Endothelial cell of umbilical vein (primary cell): Measurements from ENCODE around the gene TBC1D10B. TPM values are rescaled to one million over a fixed set of nuclear protein-coding genes. Genes with fewer than 3 reads are reported as not detected.

Experiments used
- BruUV-seq: library from RNA; stranded (reverse); fragments of 400-500 nt; replicated peaks from 2 replicates; lab custom pipeline; 2021; lab: Mats Ljungman, UMichigan
- CTCF ChIA-PET: fragments of 300-600, 350-600 bp; sonication (Branson Sonifier 250); formaldehyde crosslinking; loops from one replicate; lab custom pipeline; 2021; ENCODE audit warnings: antibody characterized with exemption, inconsistent platforms; lab: Charles Lee
- POLR2A ChIA-PET: fragments of 300-600, 350-600 bp; sonication (Branson Sonifier 250); formaldehyde crosslinking; loops from one replicate; lab custom pipeline; 2021; ENCODE audit warnings: antibody characterized with exemption, inconsistent platforms; lab: Charles Lee
- DNase-seq: peaks from one replicate; pipeline ENCODE4 v3.0.0-alpha.2; 2011; ENCODE audit warnings: low read depth, low spot score
- FAIRE-seq: peaks from 2 replicates; lab custom pipeline; 2011; peaks lifted over from hg19 to GRCh38; lab: Jason Lieb, UNC
- H2AFZ ChIP-seq: 2 replicates; pipeline ENCODE4 v1.6.0; 2012; ENCODE audit warnings: low read depth, low read length, control low read depth, inconsistent platforms
- H3K27ac ChIP-seq: 2 replicates; pipeline ENCODE4 v1.5.1; 2011; ENCODE audit warnings: low read depth, mild to moderate bottlenecking, control low read depth, low read length, moderate library complexity; ENCODE audit not compliant: insufficient read depth
- H3K27me3 ChIP-seq, 2 experiments: 2 replicates each; pipeline versions ENCODE4 v1.6.0 to v1.6.1; 2011; ENCODE audit warnings: low read length in 2 of 2, mixed read lengths in 1 of 2; ENCODE audit not compliant: control insufficient read depth in 2 of 2, insufficient read depth in 2 of 2
- H3K36me3 ChIP-seq, 2 experiments: 2 replicates in 1 of 2; 3 replicates in 1 of 2; pipeline ENCODE4 v1.5.1; 2011; ENCODE audit warnings: low read length in 2 of 2, mild to moderate bottlenecking in 1 of 2, moderate library complexity in 1 of 2; ENCODE audit not compliant: control insufficient read depth in 2 of 2, insufficient read depth in 2 of 2; ENCODE audit errors: extremely low read depth in 1 of 2
- H3K4me1 ChIP-seq: 3 replicates; pipeline ENCODE4 v1.5.1; 2011; ENCODE audit warnings: mild to moderate bottlenecking, low read length; ENCODE audit not compliant: control insufficient read depth, insufficient read depth; ENCODE audit errors: extremely low read depth
- H3K4me2 ChIP-seq: 2 replicates; pipeline ENCODE4 v1.6.1; 2011; ENCODE audit warnings: low read length, control low read depth, mixed read lengths; ENCODE audit not compliant: insufficient read depth
- H3K4me3 ChIP-seq, 3 experiments: fragments of 200-600 bp in 1 of 3; sonication (generic), shearing (Covaris generic) in 1 of 3; replicated peaks in 1 of 3; 2 replicates each; pipeline ENCODE4 v1.5.1; 2011 to 2016; ENCODE audit warnings: control low read depth in 3 of 3, low read length in 3 of 3, mild to moderate bottlenecking in 2 of 3, inconsistent platforms in 1 of 3, low read depth in 1 of 3, moderate library complexity in 1 of 3; ENCODE audit not compliant: insufficient read depth in 1 of 3
- H3K79me2 ChIP-seq: 2 replicates; pipeline ENCODE4 v1.6.0; 2012; ENCODE audit warnings: low read length, inconsistent platforms; ENCODE audit not compliant: control insufficient read depth, insufficient read depth
- H3K9ac ChIP-seq: replicated peaks from 2 replicates; pipeline ENCODE3; 2011; ENCODE audit warnings: low read length, control low read depth; ENCODE audit not compliant: insufficient read depth; ENCODE audit errors: extremely low read depth
- H3K9me1 ChIP-seq: replicated peaks from 3 replicates; pipeline ENCODE4 v1.6.0; 2011; ENCODE audit warnings: mild to moderate bottlenecking, low read length; ENCODE audit not compliant: control insufficient read depth, insufficient read depth; ENCODE audit errors: extremely low read depth
- H3K9me3 ChIP-seq: replicated peaks from 2 replicates; pipeline ENCODE4 v1.5.1; 2012; ENCODE audit warnings: low read length, inconsistent platforms; ENCODE audit not compliant: control insufficient read depth, insufficient read depth
- H4K20me1 ChIP-seq: replicated peaks from 2 replicates; pipeline ENCODE3; 2011; ENCODE audit warnings: mild to moderate bottlenecking, low read length; ENCODE audit not compliant: control insufficient read depth, insufficient read depth; ENCODE audit errors: extremely low read depth
- EZH2 ChIP-seq: IDR thresholded peaks from 2 replicates; pipeline ENCODE4 v1.6.1; 2012; ENCODE audit warnings: borderline replicate concordance, low read depth, mild to moderate bottlenecking, moderate library complexity, low read length, inconsistent platforms; ENCODE audit not compliant: severe bottlenecking
- FOS ChIP-seq: IDR thresholded peaks from 2 replicates; pipeline ENCODE4 v1.6.1; 2011; ENCODE audit warnings: mild to moderate bottlenecking, low read length, moderate library complexity, borderline replicate concordance; ENCODE audit not compliant: insufficient read depth
- GATA2 ChIP-seq: IDR thresholded peaks from 2 replicates; pipeline ENCODE4 v1.7.0; 2011; ENCODE audit warnings: low read depth, mild to moderate bottlenecking, moderate library complexity, mixed read lengths, low read length; ENCODE audit not compliant: insufficient read length, insufficient read depth
- JUN ChIP-seq: IDR thresholded peaks from 2 replicates; pipeline ENCODE4 v1.6.1; 2011; ENCODE audit warnings: borderline replicate concordance, low read depth; ENCODE audit not compliant: insufficient read length, insufficient read depth
- MYC ChIP-seq: IDR thresholded peaks from one replicate; pipeline ENCODE4 v1.6.1; 2011; ENCODE audit warnings: mild to moderate bottlenecking, low read depth, low read length
- POLR2A ChIP-seq: IDR thresholded peaks from 2 replicates; pipeline ENCODE4 v1.6.1; 2012; ENCODE audit warnings: low read depth, mild to moderate bottlenecking, control low read depth, low read length
- dilution Hi-C: fragments of 300-500 bp; cut with MboI; formaldehyde crosslinking; loops from one replicate; pipeline ENCODE4 v1.15.0; 2019; ENCODE audit warnings: low sequenced_read_pairs; ENCODE audit not compliant: extremely low pct_ligation_motif_present
- intact Hi-C: fragments of 100-400 bp; cut with micrococcal nuclease; formaldehyde crosslinking; loops from one replicate; pipeline ENCODE4 v1.10.0; 2022
- polyA plus RNA-seq, 4 experiments: library from polyadenylated mRNA; depleted of rRNA in 3 of 4; stranded (reverse) in 3 of 4; unstranded in 1 of 4; fragments of >200 nt; gene quantifications; 2 replicates each; pipeline versions ENCODE4 v1.2.1 to v1.2.3, GENCODE V29; 2011 to 2012; ENCODE audit warnings: missing spikeins in 1 of 4
- total RNA-seq: library from RNA; stranded (reverse); gene quantifications from 2 replicates; pipeline ENCODE4 v1.2.3, GENCODE V29; 2021
- TF ChIP-seq, protein P1 (sequence below): IDR thresholded peaks from 2 replicates; pipeline ENCODE4 v1.6.1; 2011; ENCODE audit not compliant: insufficient read depth, insufficient read length
- TF ChIP-seq, protein P2 (sequence below), 2 donors: IDR thresholded peaks; 1 replicate in 1 of 2; 2 replicates in 1 of 2; pipeline ENCODE4 v1.5.1; 2011; ENCODE audit warnings: low read length in 2 of 2, mild to moderate bottlenecking in 2 of 2, moderate library complexity in 2 of 2, control low read depth in 1 of 2, inconsistent platforms in 1 of 2, low read depth in 1 of 2; ENCODE audit not compliant: insufficient read depth in 1 of 2; ENCODE audit errors: extremely low read depth in 1 of 2

The TBC1D10B gene
- total and polyA plus RNA-seq, 2 donors (not counting 3 experiments of a cell fraction or from before 2014, with no cell fraction given), result 37.0 to 63.0 TPM

DNA sequence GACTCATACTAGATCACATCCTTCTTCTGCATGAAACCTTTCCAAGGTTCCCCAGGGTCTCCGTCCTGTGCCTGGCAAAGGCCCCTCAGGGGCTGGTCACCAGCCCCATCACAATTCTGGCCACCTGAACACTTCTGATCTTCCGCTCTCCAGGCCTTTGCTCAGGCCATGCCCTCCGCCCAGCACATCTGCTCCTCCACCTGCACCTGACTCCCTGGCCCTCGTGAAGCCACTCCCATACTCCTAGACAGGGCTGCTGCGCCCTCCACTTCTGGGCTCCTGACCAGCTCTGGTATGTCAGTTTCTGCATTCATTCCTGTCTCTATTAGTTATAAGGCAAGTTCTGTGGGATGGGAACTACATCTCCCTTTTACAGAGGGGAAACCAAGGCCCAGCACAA, 2.4 kb upstream of the TBC1D10B start:
- ChIA-PET CTCF (no interaction called here), POLR2A (no interaction called here)
- Histone ChIP-seq H3K9me1 (no peaks in the 10 kb centered on the region), H3K79me2 (peaks cover 22% of the 10 kb centered on the region), H3K9me3 (no peaks in the 10 kb centered on the region), H2AFZ (no peak overlapping the region), H3K27me3 (no peaks in the 10 kb centered on the region), H3K27ac (no peak overlapping the region), H3K36me3 (no peaks in the 10 kb centered on the region), H3K4me2 (no peak overlapping the region), H4K20me1 (no peaks in the 10 kb centered on the region), H3K4me3 (no peak overlapping the region), H3K9ac (no peak overlapping the region), H3K4me1 (peaks cover 21% of the 10 kb centered on the region)
- TF ChIP-seq GATA2 (no peak), JUN (no peak), EZH2 (no peak), POLR2A (no peak)
- TF ChIP-seq, protein P1, sequence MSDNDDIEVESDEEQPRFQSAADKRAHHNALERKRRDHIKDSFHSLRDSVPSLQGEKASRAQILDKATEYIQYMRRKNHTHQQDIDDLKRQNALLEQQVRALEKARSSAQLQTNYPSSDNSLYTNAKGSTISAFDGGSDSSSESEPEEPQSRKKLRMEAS, result no peak
- dilution Hi-C loops (no loop called here), intact Hi-C loops (no loop called here)
- DNase-seq (no peak), FAIRE-seq (no peak)
- no TSS peak for BruUV-seq

DNA sequence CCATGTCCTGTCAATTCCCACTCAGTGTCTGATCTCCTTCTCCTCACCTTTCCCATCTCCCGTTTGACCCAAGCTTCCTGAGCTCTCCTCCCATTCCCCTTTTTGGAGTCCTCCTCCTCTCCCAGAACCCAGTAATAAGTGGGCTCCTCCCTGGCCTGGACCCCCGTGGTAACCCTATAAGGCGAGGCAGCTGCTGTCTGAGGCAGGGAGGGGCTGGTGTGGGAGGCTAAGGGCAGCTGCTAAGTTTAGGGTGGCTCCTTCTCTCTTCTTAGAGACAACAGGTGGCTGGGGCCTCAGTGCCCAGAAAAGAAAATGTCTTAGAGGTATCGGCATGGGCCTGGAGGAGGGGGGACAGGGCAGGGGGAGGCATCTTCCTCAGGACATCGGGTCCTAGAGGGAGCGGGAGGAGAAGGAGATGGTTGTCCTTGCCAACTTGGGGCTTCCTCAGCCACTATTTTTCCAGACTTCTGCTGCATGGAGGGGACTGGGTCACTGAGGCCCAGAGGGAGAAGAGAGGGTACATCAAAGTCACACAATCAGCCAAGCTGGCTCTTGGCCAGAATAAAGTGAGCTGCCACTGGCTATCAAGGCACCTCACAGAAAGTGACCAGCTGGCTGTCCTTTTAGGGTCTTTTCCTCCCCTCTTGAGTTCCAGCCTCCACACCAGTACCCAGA, 1.9 kb upstream of the TBC1D10B start:
- TF ChIP-seq POLR2A (no peak), MYC (no peak), FOS (no peak), GATA2 (no peak)
- TF ChIP-seq, protein P2, sequence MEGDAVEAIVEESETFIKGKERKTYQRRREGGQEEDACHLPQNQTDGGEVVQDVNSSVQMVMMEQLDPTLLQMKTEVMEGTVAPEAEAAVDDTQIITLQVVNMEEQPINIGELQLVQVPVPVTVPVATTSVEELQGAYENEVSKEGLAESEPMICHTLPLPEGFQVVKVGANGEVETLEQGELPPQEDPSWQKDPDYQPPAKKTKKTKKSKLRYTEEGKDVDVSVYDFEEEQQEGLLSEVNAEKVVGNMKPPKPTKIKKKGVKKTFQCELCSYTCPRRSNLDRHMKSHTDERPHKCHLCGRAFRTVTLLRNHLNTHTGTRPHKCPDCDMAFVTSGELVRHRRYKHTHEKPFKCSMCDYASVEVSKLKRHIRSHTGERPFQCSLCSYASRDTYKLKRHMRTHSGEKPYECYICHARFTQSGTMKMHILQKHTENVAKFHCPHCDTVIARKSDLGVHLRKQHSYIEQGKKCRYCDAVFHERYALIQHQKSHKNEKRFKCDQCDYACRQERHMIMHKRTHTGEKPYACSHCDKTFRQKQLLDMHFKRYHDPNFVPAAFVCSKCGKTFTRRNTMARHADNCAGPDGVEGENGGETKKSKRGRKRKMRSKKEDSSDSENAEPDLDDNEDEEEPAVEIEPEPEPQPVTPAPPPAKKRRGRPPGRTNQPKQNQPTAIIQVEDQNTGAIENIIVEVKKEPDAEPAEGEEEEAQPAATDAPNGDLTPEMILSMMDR (IDR thresholded peaks at IDR 0.05; ENCODE audit: extremely low read depth in 1 of 2, insufficient read depth in 1 of 2, low read depth in 1 of 2, low read length in 2 of 2), result no peak
- POLR2A ChIA-PET, result no interaction called here
- intact Hi-C loops (no loop called here), dilution Hi-C loops (no loop called here)
- CTCF ChIA-PET, result interaction anchor here (1.5 to 1.8 kb wide), 4 partner anchors 10 to 280 kb away, joined by 4 to 24 read pairs (median 8); partner anchors contain the start of genes CD2BP2 and TBX6
- H2AFZ ChIP-seq, result no peak overlapping the region
- no peak overlapping the region for H3K4me2 ChIP-seq
- DNase-seq (no peak), FAIRE-seq (no peak)
- H3K9ac ChIP-seq, result no peak overlapping the region
- no peaks in the 10 kb centered on the region for H3K27me3 ChIP-seq
- no peaks in the 10 kb centered on the region for H3K9me1 ChIP-seq
- H3K4me3 ChIP-seq, result no peak overlapping the region
- H3K9me3 ChIP-seq, result no peaks in the 10 kb centered on the region
- peaks cover 24% of the 10 kb centered on the region for H3K4me1 ChIP-seq
- no peaks in the 10 kb centered on the region for H3K36me3 ChIP-seq
- H3K79me2 ChIP-seq, result peaks cover 27% of the 10 kb centered on the region
- no peak overlapping the region for H3K27ac ChIP-seq
- no peaks in the 10 kb centered on the region for H4K20me1 ChIP-seq
- BruUV-seq, result no TSS peak
